DOHH2 (cell line): ENCODE data around the gene LATS2.

ENCODE experiments used
- H3F3A ChIP-seq: fragments of 200-600 bp; sonication (generic), shearing (Covaris generic); 2 replicates; pipeline ENCODE4 v1.6.0; 2016; ENCODE audit warnings: antibody characterized with exemption, mild to moderate bottlenecking; ENCODE audit not compliant: control insufficient read depth, insufficient read depth
- H3K27ac ChIP-seq: fragments of 200-600 bp; sonication (generic); 2 replicates; pipeline ENCODE4 v1.5.1; 2014; ENCODE audit warnings: low read depth, mild to moderate bottlenecking, low read length, moderate library complexity
- H3K27me3 ChIP-seq: fragments of 200-600 bp; sonication (generic); 2 replicates; pipeline ENCODE4 v1.6.1; 2014; ENCODE audit warnings: mild to moderate bottlenecking, low read length, mixed read lengths; ENCODE audit not compliant: control insufficient read depth
- H3K36me3 ChIP-seq: fragments of 200-600 bp; sonication (generic); 2 replicates; pipeline ENCODE4 v1.6.1; 2014; ENCODE audit warnings: mild to moderate bottlenecking, low read length, moderate library complexity, mixed read lengths; ENCODE audit not compliant: control insufficient read depth
- H3K4me1 ChIP-seq: fragments of 200-600 bp; sonication (generic); 2 replicates; pipeline ENCODE4 v1.6.1; 2014; ENCODE audit warnings: mild to moderate bottlenecking, low read length, mixed read lengths; ENCODE audit not compliant: control insufficient read depth
- H3K4me2 ChIP-seq: fragments of 200-600 bp; sonication (generic); 2 replicates; pipeline ENCODE4 v1.6.0; 2014; ENCODE audit warnings: mild to moderate bottlenecking, low read length, moderate library complexity
- H3K4me3 ChIP-seq: fragments of 200-600 bp; sonication (generic); 2 replicates; pipeline ENCODE4 v1.5.1; 2014; ENCODE audit warnings: mild to moderate bottlenecking, low read length, mixed read lengths
- H3K79me2 ChIP-seq: fragments of 200-600 bp; sonication (generic); 2 replicates; pipeline ENCODE4 v1.6.1; 2014; ENCODE audit warnings: mild to moderate bottlenecking, low read length, mixed read lengths; ENCODE audit not compliant: control insufficient read depth
- H3K9me2 ChIP-seq: fragments of 200-600 bp; sonication (generic); replicated peaks from 2 replicates; pipeline ENCODE4 v1.6.1; 2014; ENCODE audit warnings: mild to moderate bottlenecking, low read length, mixed read lengths; ENCODE audit not compliant: control insufficient read depth
- H3K9me3 ChIP-seq: fragments of 200-600 bp; sonication (generic); 2 replicates; pipeline ENCODE4 v1.6.1; 2014; ENCODE audit warnings: antibody characterized with exemption, low read length, mixed read lengths; ENCODE audit not compliant: control insufficient read depth, insufficient read depth
- H4K20me1 ChIP-seq: fragments of 200-600 bp; sonication (generic); 2 replicates; pipeline ENCODE4 v1.6.0; 2014; ENCODE audit warnings: low read depth, mild to moderate bottlenecking, antibody characterized with exemption, low read length, moderate library complexity; ENCODE audit not compliant: control insufficient read depth, insufficient read depth
- EZH2phosphoT487 ChIP-seq: fragments of 200-600 bp; sonication (generic); IDR thresholded peaks from 2 replicates; pipeline ENCODE4 v1.6.1; 2017; ENCODE audit warnings: borderline replicate concordance, mild to moderate bottlenecking, antibody characterized with exemption, low read length, moderate library complexity, mixed read lengths
- TF ChIP-seq, protein P1 (sequence below): fragments of 200-600 bp; sonication (generic); IDR thresholded peaks from one replicate; pipeline ENCODE4 v1.5.1; 2014; ENCODE audit warnings: antibody characterized with exemption, mild to moderate bottlenecking, low read depth, low read length; ENCODE audit not compliant: poor library complexity, severe bottlenecking

The LATS2 gene

DNA sequence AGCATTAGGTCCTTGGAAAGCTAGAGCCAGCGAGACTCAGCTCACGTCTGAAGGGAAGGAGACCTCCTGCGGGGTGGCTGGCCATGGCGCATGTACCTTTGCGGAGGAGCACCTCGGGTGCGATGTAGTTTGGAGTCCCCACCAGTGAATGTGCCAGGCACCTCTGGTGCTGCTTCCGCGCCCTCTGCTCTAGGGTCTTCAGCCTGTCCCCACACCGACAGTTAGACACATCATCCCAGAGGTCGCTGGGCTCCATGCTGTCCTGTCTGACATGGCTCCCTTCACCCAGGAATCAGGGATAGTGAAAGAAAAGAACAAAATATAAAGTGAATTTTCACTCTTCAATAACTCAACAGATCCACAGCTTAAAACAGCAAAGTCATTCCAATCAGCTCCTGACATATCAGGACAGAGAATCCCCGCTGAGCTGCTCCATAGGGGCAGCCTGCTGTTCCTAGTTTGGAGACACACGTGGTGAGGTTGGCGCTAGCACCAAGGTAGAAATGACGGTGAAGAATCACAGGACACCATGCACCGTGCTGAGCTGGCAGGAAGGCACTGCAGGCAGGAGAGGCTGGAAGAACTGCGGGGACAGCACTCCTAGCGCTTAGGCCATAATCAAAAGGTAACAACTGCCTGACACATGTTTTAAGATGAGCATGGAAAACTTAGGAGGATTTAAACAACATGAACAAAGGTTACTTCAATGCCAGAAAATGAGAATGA is 79.9 kb downstream of the LATS2 start:
- Histone ChIP-seq H3K4me1 (no peaks in the 10 kb centered on the region), H3K27ac (no peak overlapping the region), H3K27me3 (no peaks in the 10 kb centered on the region), H3K9me3 (no peaks in the 10 kb centered on the region), H3F3A (no peaks in the 10 kb centered on the region), H3K4me3 (no peak overlapping the region), H3K36me3 (no peaks in the 10 kb centered on the region), H4K20me1 (no peaks in the 10 kb centered on the region), H3K79me2 (no peaks in the 10 kb centered on the region), H3K4me2 (no peak overlapping the region), H3K9me2 (no peaks in the 10 kb centered on the region)
- TF ChIP-seq EZH2phosphoT487 = no peak
- TF ChIP-seq, protein P1, sequence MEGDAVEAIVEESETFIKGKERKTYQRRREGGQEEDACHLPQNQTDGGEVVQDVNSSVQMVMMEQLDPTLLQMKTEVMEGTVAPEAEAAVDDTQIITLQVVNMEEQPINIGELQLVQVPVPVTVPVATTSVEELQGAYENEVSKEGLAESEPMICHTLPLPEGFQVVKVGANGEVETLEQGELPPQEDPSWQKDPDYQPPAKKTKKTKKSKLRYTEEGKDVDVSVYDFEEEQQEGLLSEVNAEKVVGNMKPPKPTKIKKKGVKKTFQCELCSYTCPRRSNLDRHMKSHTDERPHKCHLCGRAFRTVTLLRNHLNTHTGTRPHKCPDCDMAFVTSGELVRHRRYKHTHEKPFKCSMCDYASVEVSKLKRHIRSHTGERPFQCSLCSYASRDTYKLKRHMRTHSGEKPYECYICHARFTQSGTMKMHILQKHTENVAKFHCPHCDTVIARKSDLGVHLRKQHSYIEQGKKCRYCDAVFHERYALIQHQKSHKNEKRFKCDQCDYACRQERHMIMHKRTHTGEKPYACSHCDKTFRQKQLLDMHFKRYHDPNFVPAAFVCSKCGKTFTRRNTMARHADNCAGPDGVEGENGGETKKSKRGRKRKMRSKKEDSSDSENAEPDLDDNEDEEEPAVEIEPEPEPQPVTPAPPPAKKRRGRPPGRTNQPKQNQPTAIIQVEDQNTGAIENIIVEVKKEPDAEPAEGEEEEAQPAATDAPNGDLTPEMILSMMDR = no peak

DNA sequence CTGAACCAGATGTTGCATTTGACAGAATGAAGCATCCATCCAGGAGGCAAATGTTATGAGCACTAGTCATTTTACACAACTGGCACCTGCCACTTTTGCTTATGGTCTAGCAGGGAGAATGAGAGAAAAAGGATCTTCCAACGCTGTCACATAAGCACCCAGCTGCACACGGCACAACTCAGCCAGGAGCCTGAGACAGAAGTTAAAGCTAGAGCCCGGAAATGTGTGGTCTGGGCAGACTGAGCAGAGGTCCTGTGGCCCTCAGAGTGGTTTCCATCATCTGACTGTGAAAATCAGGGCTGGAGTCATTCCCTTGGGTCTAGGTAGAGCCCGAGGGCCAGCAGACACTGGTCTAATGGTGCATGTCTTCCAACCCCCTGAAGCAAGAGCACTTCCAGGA is 80.5 kb downstream of the LATS2 start:
- TF ChIP-seq EZH2phosphoT487 = no peak
- TF ChIP-seq, protein P1 = no peak
- H3K4me3 ChIP-seq = no peak overlapping the region
- no peaks in the 10 kb centered on the region for H3K27me3 ChIP-seq
- H3K79me2 ChIP-seq = no peaks in the 10 kb centered on the region
- no peak overlapping the region for H3K4me2 ChIP-seq
- no peaks in the 10 kb centered on the region for H3K9me3 ChIP-seq
- H4K20me1 ChIP-seq = no peaks in the 10 kb centered on the region
- no peaks in the 10 kb centered on the region for H3F3A ChIP-seq
- no peak overlapping the region for H3K27ac ChIP-seq
- H3K4me1 ChIP-seq = no peaks in the 10 kb centered on the region
- no peaks in the 10 kb centered on the region for H3K36me3 ChIP-seq
- H3K9me2 ChIP-seq = no peaks in the 10 kb centered on the region

DNA sequence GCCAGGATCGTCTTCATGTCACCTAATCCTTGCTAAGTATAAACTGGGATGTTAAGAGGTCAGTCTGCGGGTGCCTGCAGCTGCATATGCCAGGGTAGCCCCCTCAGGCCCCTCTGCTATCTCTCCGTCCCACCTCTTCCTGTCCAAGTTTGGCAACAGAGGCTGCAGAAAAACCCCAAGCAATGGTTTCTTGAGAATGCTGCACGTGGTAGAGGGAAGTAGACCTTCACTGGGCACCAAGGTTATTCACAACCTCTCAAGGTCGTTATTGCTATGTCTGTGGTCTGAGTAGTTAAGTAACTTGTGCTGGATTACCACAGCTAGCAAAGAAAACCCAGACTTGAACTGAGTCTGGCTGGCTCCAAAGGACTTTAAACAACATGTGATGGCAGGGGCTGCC is 81.0 kb downstream of the LATS2 start:
- H3K4me1 ChIP-seq = no peaks in the 10 kb centered on the region
- no peaks in the 10 kb centered on the region for H3K36me3 ChIP-seq
- no peaks in the 10 kb centered on the region for H3K9me3 ChIP-seq
- no peaks in the 10 kb centered on the region for H3K9me2 ChIP-seq
- no peaks in the 10 kb centered on the region for H3K27me3 ChIP-seq
- no peak overlapping the region for H3K27ac ChIP-seq
- H4K20me1 ChIP-seq = no peaks in the 10 kb centered on the region
- H3K4me2 ChIP-seq = no peak overlapping the region
- H3K4me3 ChIP-seq = no peak overlapping the region
- H3F3A ChIP-seq = no peaks in the 10 kb centered on the region
- TF ChIP-seq, protein P1 = no peak
- no peak for TF ChIP-seq EZH2phosphoT487
- H3K79me2 ChIP-seq = no peaks in the 10 kb centered on the region
